Fibroblast of lung (primary cell): ENCODE results near the gene SEMA3E.

ENCODE experiments used
- CTCF ChIP-seq, 2 donors: IDR thresholded peaks in 1 of 2; conservative IDR thresholded peaks in 1 of 2; 1 replicate in 1 of 2; 2 replicates in 1 of 2; pipeline ENCODE4 v1.5.1; 2011 to 2012; ENCODE audit warnings: low read length in 2 of 2, control low read depth in 1 of 2, inconsistent platforms in 1 of 2, low read depth in 1 of 2, mild to moderate bottlenecking in 1 of 2
- EZH2 ChIP-seq: IDR thresholded peaks from 2 replicates; pipeline ENCODE4 v1.5.1; 2012; ENCODE audit warnings: low read length, control low read depth, mild to moderate bottlenecking; ENCODE audit errors: missing control alignments

GRCh38 chr7:83484826-83485225 lies 164.1 kb downstream of the SEMA3E start:
- no peak for TF ChIP-seq CTCF (conservative IDR thresholded peaks at IDR 0.05 in 1 of 2, IDR thresholded peaks at IDR 0.05 in 1 of 2; ENCODE audit: low read depth in 1 of 2, low read length in 2 of 2)
- TF ChIP-seq EZH2 = no peak
